ENCODE measurements around the gene AMMECR1L. TPM values are rescaled to one million over a fixed set of nuclear protein-coding genes. Genes with fewer than 3 reads are reported as not detected.
A peak's percentile ranks its signal among the peaks of the same experiment; 100 is the strongest.

AMMECR1L gene
- total RNA-seq, 4 donors from 2014 or later = 10.4 to 13.2 (median 11.4) TPM

DNA sequence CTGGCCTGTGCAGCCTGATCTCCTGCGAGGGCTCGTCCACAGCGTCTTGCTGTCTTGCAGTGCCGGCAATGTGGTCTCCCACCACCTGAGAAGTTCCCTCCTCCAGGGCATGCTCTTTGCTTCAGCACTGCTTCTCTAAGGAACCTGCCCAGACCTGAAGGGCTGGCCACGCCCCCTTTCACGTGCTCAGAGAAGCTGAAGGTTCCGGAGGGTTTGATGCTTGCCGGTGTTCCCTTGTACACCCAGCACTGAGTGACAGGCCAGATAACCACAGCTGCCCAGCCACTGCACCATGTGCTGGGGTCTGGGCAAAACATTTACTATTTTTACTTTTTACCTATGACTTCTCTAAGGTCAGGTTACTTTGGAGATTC is 26.1 kb downstream of the AMMECR1L start:
- H3K27me3 ChIP-seq = peaks cover 0 to 4% (median 0%) of the 10 kb centered on the region in 4 donors
- 31% methylated on average over 8 of the region's 8 CpGs for WGBS
- DNase-seq (ENCODE audit: extremely low spot score) = no peak
- intact Hi-C loops (cut with DNase I) = no loop called here
- no peaks in the 10 kb centered on the region for H3K9me3 ChIP-seq
- no peak overlapping the region for H3K4me3 ChIP-seq
- peak overlapping the region in 2 of 4 donors; percentile 5 to 35 for H3K27ac ChIP-seq (replicated peaks in 1 of 4)
- peaks cover 28 to 43% (median 37%) of the 10 kb centered on the region in 4 donors for H3K4me1 ChIP-seq
- TF ChIP-seq POLR2A (IDR thresholded peaks at IDR 0.05; ENCODE audit: low read depth) (no peak), EP300 (IDR thresholded peaks at IDR 0.05) (no peak), POLR2AphosphoS5 (IDR thresholded peaks at IDR 0.05) (no peak)
- TF ChIP-seq, protein P1, sequence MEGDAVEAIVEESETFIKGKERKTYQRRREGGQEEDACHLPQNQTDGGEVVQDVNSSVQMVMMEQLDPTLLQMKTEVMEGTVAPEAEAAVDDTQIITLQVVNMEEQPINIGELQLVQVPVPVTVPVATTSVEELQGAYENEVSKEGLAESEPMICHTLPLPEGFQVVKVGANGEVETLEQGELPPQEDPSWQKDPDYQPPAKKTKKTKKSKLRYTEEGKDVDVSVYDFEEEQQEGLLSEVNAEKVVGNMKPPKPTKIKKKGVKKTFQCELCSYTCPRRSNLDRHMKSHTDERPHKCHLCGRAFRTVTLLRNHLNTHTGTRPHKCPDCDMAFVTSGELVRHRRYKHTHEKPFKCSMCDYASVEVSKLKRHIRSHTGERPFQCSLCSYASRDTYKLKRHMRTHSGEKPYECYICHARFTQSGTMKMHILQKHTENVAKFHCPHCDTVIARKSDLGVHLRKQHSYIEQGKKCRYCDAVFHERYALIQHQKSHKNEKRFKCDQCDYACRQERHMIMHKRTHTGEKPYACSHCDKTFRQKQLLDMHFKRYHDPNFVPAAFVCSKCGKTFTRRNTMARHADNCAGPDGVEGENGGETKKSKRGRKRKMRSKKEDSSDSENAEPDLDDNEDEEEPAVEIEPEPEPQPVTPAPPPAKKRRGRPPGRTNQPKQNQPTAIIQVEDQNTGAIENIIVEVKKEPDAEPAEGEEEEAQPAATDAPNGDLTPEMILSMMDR (IDR thresholded peaks at IDR 0.05) = no peak
- peaks cover 17 to 24% (median 19%) of the 10 kb centered on the region in 4 donors for H3K36me3 ChIP-seq

GRCh38 chr2:127857265-127857808 is 28.4 kb downstream of the AMMECR1L start:
- H3K27me3 ChIP-seq = peaks cover 0 to 4% (median 0%) of the 10 kb centered on the region in 4 donors
- DNase-seq (ENCODE audit: extremely low spot score) = no peak
- peaks cover 0 to 6% (median 5%) of the 10 kb centered on the region in 4 donors for H3K36me3 ChIP-seq
- no peak for TF ChIP-seq EP300 (IDR thresholded peaks at IDR 0.05)
- no peak for TF ChIP-seq POLR2AphosphoS5 (IDR thresholded peaks at IDR 0.05)
- TF ChIP-seq, protein P1 (IDR thresholded peaks at IDR 0.05) = no peak
- TF ChIP-seq POLR2A (IDR thresholded peaks at IDR 0.05; ENCODE audit: low read depth) = no peak
- intact Hi-C loops (cut with DNase I) = no loop called here
- H3K4me1 ChIP-seq = peaks cover 32 to 51% (median 40%) of the 10 kb centered on the region in 4 donors
- no peaks in the 10 kb centered on the region for H3K9me3 ChIP-seq
- 3% methylated on average over 18 of the region's 18 CpGs for WGBS
- peak overlapping the region; percentile 72 to 88 (median 84) for H3K27ac ChIP-seq (replicated peaks in 1 of 4)
- peak overlapping the region; percentile 76 to 94 (median 92) for H3K4me3 ChIP-seq

- H3K4me3 ChIP-seq = no peak overlapping the region
- no peak overlapping the region for H3K27ac ChIP-seq (replicated peaks in 1 of 4)
- intact Hi-C loops (cut with DNase I) = no loop called here
- no peak for DNase-seq (ENCODE audit: extremely low spot score)
- H3K27me3 ChIP-seq = peaks cover 0 to 4% (median 0%) of the 10 kb centered on the region in 4 donors
- no peak for TF ChIP-seq EP300 (IDR thresholded peaks at IDR 0.05)
- TF ChIP-seq POLR2AphosphoS5 (IDR thresholded peaks at IDR 0.05) = no peak
- no peak for TF ChIP-seq POLR2A (IDR thresholded peaks at IDR 0.05; ENCODE audit: low read depth)
- TF ChIP-seq, protein P1 (IDR thresholded peaks at IDR 0.05) = no peak
- peaks cover 21 to 41% (median 35%) of the 10 kb centered on the region in 4 donors for H3K4me1 ChIP-seq
- H3K9me3 ChIP-seq = no peaks in the 10 kb centered on the region
- peaks cover 0 to 41% (median 38%) of the 10 kb centered on the region in 4 donors for H3K36me3 ChIP-seq
- 98% methylated on average over 4 of the region's 4 CpGs for WGBS
Measured at GRCh38 chr2:127853671-127854070, 32.1 kb downstream of the AMMECR1L start.

DNA sequence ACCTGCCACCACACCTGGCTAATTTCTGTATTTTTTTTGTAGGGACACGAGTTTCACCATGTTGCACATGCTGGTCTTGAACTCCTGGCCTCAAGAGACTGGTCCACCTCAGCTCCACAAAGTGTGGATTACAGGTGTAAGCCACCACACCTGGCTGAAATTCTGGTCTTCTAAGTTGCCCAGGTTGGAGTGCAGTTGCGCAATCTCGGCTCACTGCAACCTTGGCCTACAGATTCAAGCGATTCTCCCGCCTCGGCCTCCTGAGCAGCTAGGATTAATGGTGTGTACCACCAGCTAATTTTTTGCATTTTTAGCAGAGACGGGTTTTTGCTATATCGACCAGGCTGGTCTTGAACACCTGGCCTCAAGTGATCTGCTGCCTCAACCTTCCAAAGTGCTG is 33.4 kb downstream of the AMMECR1L start:
- peaks cover 5 to 53% (median 49%) of the 10 kb centered on the region in 4 donors for H3K36me3 ChIP-seq
- peaks cover 17 to 34% (median 30%) of the 10 kb centered on the region in 4 donors for H3K4me1 ChIP-seq
- no peak overlapping the region for H3K4me3 ChIP-seq
- no peak overlapping the region for H3K27ac ChIP-seq (replicated peaks in 1 of 4)
- no peak for DNase-seq (ENCODE audit: extremely low spot score)
- no peaks in the 10 kb centered on the region for H3K27me3 ChIP-seq
- H3K9me3 ChIP-seq = no peaks in the 10 kb centered on the region
- 97% methylated on average over 7 of the region's 8 CpGs for WGBS
- intact Hi-C loops (cut with DNase I) = no loop called here
- TF ChIP-seq POLR2A (IDR thresholded peaks at IDR 0.05; ENCODE audit: low read depth) (no peak), EP300 (IDR thresholded peaks at IDR 0.05) (no peak), POLR2AphosphoS5 (IDR thresholded peaks at IDR 0.05) (no peak)
- TF ChIP-seq, protein P1 (IDR thresholded peaks at IDR 0.05) = no peak
